ENCODE results near the gene TFF2. TPM values are rescaled to one million over a fixed set of nuclear protein-coding genes. Genes with fewer than 3 reads are reported as not detected.
A peak's percentile ranks its signal among the peaks of the same experiment; 100 is the strongest.

Gene TFF2
- polyA plus RNA-seq, 3 donors, result not detected

GRCh38 chr21:42311160-42311559 lies 39.6 kb downstream of the TFF2 start:
- Histone ChIP-seq H3K9me3 (replicated peaks in 1 of 2; ENCODE audit: control insufficient read depth in 1 of 2, insufficient read depth in 1 of 2, low read length in 2 of 2) (no peaks in the 10 kb centered on the region), H4K20me1 (ENCODE audit: insufficient read depth, low read length) (no peaks in the 10 kb centered on the region), H3K27me3 (ENCODE audit: control insufficient read depth in 2 of 2, insufficient read depth in 2 of 2, low read length in 2 of 2) (no peaks in the 10 kb centered on the region), H3K4me1 (ENCODE audit: control insufficient read depth in 1 of 2, insufficient read depth in 2 of 2, low read length in 2 of 2) (peaks cover 24 to 28% of the 10 kb centered on the region in 2 donors), H2AFZ (ENCODE audit: insufficient read depth, low read depth, low read length, poor library complexity, severe bottlenecking) (no peak overlapping the region), H3K27ac (ENCODE audit: low read depth in 1 of 2, low read length in 2 of 2) (no peak overlapping the region), H3K79me2 (ENCODE audit: insufficient read depth, low read length) (no peaks in the 10 kb centered on the region), H3K9ac (ENCODE audit: insufficient read depth, low read length, poor library complexity, severe bottlenecking) (no peak overlapping the region), H3K4me2 (replicated peaks; ENCODE audit: extremely low read depth, low read length, poor library complexity, severe bottlenecking) (no peak overlapping the region), H3K36me3 (replicated peaks in 1 of 2; ENCODE audit: control insufficient read depth in 1 of 2, insufficient read depth in 2 of 2, low read length in 2 of 2) (no peaks in the 10 kb centered on the region), H3K4me3 (replicated peaks in 1 of 3; ENCODE audit: low read depth in 2 of 3, low read length in 3 of 3) (no peak overlapping the region)
- TF ChIP-seq, protein P1, sequence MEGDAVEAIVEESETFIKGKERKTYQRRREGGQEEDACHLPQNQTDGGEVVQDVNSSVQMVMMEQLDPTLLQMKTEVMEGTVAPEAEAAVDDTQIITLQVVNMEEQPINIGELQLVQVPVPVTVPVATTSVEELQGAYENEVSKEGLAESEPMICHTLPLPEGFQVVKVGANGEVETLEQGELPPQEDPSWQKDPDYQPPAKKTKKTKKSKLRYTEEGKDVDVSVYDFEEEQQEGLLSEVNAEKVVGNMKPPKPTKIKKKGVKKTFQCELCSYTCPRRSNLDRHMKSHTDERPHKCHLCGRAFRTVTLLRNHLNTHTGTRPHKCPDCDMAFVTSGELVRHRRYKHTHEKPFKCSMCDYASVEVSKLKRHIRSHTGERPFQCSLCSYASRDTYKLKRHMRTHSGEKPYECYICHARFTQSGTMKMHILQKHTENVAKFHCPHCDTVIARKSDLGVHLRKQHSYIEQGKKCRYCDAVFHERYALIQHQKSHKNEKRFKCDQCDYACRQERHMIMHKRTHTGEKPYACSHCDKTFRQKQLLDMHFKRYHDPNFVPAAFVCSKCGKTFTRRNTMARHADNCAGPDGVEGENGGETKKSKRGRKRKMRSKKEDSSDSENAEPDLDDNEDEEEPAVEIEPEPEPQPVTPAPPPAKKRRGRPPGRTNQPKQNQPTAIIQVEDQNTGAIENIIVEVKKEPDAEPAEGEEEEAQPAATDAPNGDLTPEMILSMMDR (IDR thresholded peaks at IDR 0.05), result no peak
- Mint-ChIP-seq H3K27ac (no peak overlapping the region), H3K4me3 (no peak overlapping the region), H3K9me3 (no peaks in the 10 kb centered on the region), H3K4me1 (peaks cover 31% of the 10 kb centered on the region), H3K27me3 (ENCODE audit: low read depth in 3 of 3) (peaks cover 1 to 6% (median 3%) of the 10 kb centered on the region in 3 donors), H3K36me3 (no peaks in the 10 kb centered on the region)
- WGBS (ENCODE audit: insufficient coverage), result 96% methylated on average over 6 of the region's 14 CpGs
- DNase-seq, result no peak
- intact Hi-C loops (cut with micrococcal nuclease), result no loop called here

- H4K20me1 ChIP-seq (ENCODE audit: insufficient read depth, low read length), result no peaks in the 10 kb centered on the region
- no peaks in the 10 kb centered on the region for H3K27me3 ChIP-seq (ENCODE audit: control insufficient read depth in 2 of 2, insufficient read depth in 2 of 2, low read length in 2 of 2)
- no peak overlapping the region for H3K27ac ChIP-seq (ENCODE audit: low read depth in 1 of 2, low read length in 2 of 2)
- H3K79me2 ChIP-seq (ENCODE audit: insufficient read depth, low read length), result no peaks in the 10 kb centered on the region
- no peak for DNase-seq
- no peak overlapping the region for H3K4me3 ChIP-seq (replicated peaks in 1 of 3; ENCODE audit: low read depth in 2 of 3, low read length in 3 of 3)
- intact Hi-C loops (cut with micrococcal nuclease), result no loop called here
- peak overlapping the region; percentile 33 for H2AFZ ChIP-seq (ENCODE audit: insufficient read depth, low read depth, low read length, poor library complexity, severe bottlenecking)
- TF ChIP-seq, protein P1 (IDR thresholded peaks at IDR 0.05), result no peak
- H3K36me3 Mint-ChIP-seq, result no peaks in the 10 kb centered on the region
- WGBS (ENCODE audit: insufficient coverage), result 96% methylated on average over 7 of the region's 12 CpGs
- H3K4me3 Mint-ChIP-seq, result no peak overlapping the region
- H3K27me3 Mint-ChIP-seq (ENCODE audit: low read depth in 3 of 3), result peaks cover 6 to 9% (median 8%) of the 10 kb centered on the region in 3 donors
- H3K4me1 ChIP-seq (ENCODE audit: control insufficient read depth in 1 of 2, insufficient read depth in 2 of 2, low read length in 2 of 2), result peaks cover 24 to 28% of the 10 kb centered on the region in 2 donors
- H3K9ac ChIP-seq (ENCODE audit: insufficient read depth, low read length, poor library complexity, severe bottlenecking), result no peak overlapping the region
- peaks cover 31% of the 10 kb centered on the region for H3K4me1 Mint-ChIP-seq
- H3K9me3 Mint-ChIP-seq, result no peaks in the 10 kb centered on the region
- H3K9me3 ChIP-seq (replicated peaks in 1 of 2; ENCODE audit: control insufficient read depth in 1 of 2, insufficient read depth in 1 of 2, low read length in 2 of 2), result no peaks in the 10 kb centered on the region
- peak overlapping the region in 1 of 7 donors; percentile 6 for H3K27ac Mint-ChIP-seq
- no peak overlapping the region for H3K4me2 ChIP-seq (replicated peaks; ENCODE audit: extremely low read depth, low read length, poor library complexity, severe bottlenecking)
- H3K36me3 ChIP-seq (replicated peaks in 1 of 2; ENCODE audit: control insufficient read depth in 1 of 2, insufficient read depth in 2 of 2, low read length in 2 of 2), result no peaks in the 10 kb centered on the region
Measured at GRCh38 chr21:42310411-42311001, 40.3 kb downstream of the TFF2 start.

All from CD14-positive monocyte (primary cell).